ENCODE results near the gene CHL1.

CHL1 gene, protein sequence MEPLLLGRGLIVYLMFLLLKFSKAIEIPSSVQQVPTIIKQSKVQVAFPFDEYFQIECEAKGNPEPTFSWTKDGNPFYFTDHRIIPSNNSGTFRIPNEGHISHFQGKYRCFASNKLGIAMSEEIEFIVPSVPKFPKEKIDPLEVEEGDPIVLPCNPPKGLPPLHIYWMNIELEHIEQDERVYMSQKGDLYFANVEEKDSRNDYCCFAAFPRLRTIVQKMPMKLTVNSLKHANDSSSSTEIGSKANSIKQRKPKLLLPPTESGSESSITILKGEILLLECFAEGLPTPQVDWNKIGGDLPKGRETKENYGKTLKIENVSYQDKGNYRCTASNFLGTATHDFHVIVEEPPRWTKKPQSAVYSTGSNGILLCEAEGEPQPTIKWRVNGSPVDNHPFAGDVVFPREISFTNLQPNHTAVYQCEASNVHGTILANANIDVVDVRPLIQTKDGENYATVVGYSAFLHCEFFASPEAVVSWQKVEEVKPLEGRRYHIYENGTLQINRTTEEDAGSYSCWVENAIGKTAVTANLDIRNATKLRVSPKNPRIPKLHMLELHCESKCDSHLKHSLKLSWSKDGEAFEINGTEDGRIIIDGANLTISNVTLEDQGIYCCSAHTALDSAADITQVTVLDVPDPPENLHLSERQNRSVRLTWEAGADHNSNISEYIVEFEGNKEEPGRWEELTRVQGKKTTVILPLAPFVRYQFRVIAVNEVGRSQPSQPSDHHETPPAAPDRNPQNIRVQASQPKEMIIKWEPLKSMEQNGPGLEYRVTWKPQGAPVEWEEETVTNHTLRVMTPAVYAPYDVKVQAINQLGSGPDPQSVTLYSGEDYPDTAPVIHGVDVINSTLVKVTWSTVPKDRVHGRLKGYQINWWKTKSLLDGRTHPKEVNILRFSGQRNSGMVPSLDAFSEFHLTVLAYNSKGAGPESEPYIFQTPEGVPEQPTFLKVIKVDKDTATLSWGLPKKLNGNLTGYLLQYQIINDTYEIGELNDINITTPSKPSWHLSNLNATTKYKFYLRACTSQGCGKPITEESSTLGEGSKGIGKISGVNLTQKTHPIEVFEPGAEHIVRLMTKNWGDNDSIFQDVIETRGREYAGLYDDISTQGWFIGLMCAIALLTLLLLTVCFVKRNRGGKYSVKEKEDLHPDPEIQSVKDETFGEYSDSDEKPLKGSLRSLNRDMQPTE (N-terminal part only)

DNA sequence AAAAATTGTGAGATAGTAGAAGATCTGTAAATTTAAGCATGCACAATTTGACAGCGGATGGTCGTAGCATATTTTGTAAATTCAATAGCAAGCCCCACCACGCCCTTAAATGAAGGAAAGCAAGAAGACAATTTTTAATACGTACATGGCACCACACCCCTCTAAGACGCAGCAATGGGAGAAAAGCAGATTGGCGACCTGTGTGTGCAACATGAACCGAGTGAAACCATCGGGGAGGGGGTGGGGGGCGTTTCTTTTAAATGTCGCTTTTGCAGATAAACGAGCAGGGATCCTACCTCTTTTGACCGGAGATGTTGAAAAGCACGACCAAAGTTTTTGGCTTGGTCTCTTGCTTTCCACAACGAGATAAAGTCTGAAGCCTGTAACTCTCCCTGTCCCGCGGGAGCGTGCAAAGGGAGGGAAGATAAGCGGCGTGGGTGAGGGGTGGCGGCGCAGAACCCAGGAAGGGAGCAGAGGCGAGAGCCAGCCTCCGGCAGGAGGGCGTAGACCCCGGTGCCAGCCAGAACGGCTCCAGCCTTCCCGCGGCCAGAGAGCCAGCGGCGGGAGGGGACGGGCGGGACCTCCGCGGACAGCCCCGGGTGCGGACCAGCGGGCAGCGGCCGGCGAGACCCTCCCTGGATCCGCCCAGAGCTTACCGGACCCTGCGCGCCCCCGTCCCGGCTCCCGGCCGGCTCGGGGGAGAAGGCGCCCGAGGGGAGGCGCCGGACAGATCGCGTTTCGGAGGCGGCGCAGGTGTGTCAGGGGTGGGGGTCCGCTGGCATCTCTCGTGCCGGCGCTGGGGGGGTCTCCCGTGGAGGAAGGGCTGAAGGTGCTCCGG is at the start of gene CHL1:
Gene CHL1 (plus strand): TSS at position 453 of the 838 bp plus-strand sequence. CDS start 123,014 bp downstream, outside the sequence.
- TF ChIP-seq RAD21 (IDR thresholded peaks at IDR 0.05; ENCODE audit: low read depth) (no peak), CEBPB (IDR thresholded peaks at IDR 0.05) (no peak), EGR1 (IDR thresholded peaks at IDR 0.05) (no peak)
- TF ChIP-seq, protein P1, sequence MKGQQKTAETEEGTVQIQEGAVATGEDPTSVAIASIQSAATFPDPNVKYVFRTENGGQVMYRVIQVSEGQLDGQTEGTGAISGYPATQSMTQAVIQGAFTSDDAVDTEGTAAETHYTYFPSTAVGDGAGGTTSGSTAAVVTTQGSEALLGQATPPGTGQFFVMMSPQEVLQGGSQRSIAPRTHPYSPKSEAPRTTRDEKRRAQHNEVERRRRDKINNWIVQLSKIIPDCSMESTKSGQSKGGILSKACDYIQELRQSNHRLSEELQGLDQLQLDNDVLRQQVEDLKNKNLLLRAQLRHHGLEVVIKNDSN (IDR thresholded peaks at IDR 0.05): no peak

GRCh38 chr3:151614-152189 is 44.9 kb upstream of the CHL1 start:
- no peak for TF ChIP-seq EGR1 (IDR thresholded peaks at IDR 0.05)
- TF ChIP-seq CEBPB (IDR thresholded peaks at IDR 0.05): no peak
- TF ChIP-seq EP300 (IDR thresholded peaks at IDR 0.05; ENCODE audit: borderline replicate concordance): no peak
- no peak for TF ChIP-seq FOXM1 (IDR thresholded peaks at IDR 0.05; ENCODE audit: borderline replicate concordance, low read depth)
- TF ChIP-seq, protein P1 (IDR thresholded peaks at IDR 0.05): no peak
- TF ChIP-seq YY1 (IDR thresholded peaks at IDR 0.05; ENCODE audit: low read depth): no peak
- TF ChIP-seq NFIC (IDR thresholded peaks at IDR 0.05): no peak
- TF ChIP-seq, protein P2, sequence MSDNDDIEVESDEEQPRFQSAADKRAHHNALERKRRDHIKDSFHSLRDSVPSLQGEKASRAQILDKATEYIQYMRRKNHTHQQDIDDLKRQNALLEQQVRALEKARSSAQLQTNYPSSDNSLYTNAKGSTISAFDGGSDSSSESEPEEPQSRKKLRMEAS (IDR thresholded peaks at IDR 0.05): no peak
- TF ChIP-seq RAD21 (IDR thresholded peaks at IDR 0.05; ENCODE audit: low read depth): no peak
- TF ChIP-seq TCF12 (IDR thresholded peaks at IDR 0.05; ENCODE audit: low read depth): no peak
- TF ChIP-seq, protein P3, sequence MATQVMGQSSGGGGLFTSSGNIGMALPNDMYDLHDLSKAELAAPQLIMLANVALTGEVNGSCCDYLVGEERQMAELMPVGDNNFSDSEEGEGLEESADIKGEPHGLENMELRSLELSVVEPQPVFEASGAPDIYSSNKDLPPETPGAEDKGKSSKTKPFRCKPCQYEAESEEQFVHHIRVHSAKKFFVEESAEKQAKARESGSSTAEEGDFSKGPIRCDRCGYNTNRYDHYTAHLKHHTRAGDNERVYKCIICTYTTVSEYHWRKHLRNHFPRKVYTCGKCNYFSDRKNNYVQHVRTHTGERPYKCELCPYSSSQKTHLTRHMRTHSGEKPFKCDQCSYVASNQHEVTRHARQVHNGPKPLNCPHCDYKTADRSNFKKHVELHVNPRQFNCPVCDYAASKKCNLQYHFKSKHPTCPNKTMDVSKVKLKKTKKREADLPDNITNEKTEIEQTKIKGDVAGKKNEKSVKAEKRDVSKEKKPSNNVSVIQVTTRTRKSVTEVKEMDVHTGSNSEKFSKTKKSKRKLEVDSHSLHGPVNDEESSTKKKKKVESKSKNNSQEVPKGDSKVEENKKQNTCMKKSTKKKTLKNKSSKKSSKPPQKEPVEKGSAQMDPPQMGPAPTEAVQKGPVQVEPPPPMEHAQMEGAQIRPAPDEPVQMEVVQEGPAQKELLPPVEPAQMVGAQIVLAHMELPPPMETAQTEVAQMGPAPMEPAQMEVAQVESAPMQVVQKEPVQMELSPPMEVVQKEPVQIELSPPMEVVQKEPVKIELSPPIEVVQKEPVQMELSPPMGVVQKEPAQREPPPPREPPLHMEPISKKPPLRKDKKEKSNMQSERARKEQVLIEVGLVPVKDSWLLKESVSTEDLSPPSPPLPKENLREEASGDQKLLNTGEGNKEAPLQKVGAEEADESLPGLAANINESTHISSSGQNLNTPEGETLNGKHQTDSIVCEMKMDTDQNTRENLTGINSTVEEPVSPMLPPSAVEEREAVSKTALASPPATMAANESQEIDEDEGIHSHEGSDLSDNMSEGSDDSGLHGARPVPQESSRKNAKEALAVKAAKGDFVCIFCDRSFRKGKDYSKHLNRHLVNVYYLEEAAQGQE (IDR thresholded peaks at IDR 0.05; ENCODE audit: low read depth): no peak
- TF ChIP-seq TAF1 (IDR thresholded peaks at IDR 0.05; ENCODE audit: low read depth): no peak
- no peak for TF ChIP-seq ZBTB7A (IDR thresholded peaks at IDR 0.05; ENCODE audit: low read depth)
- no peak for TF ChIP-seq CREB1 (IDR thresholded peaks at IDR 0.05; ENCODE audit: low read depth)
- no peak for TF ChIP-seq TEAD4 (IDR thresholded peaks at IDR 0.05)

DNA sequence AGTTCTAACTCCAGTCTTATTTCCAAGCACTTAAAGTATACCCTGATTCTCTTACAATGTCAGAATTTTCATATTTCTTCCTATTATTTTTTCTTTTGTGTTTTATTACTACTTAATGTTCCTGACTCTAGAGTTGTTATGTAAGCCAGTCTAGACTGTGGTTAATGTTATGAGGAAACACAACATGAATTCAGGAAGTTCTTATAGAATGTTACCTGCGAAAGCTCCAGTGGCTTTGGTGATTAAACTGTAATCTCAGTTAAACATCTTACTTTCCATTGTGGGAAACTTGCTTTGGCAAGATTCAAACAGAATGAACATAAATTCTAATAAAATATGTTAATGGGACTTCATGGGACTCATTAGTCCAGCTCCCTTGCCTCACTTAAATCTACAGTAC is 36.6 kb upstream of the CHL1 start:
- TF ChIP-seq RAD21 (IDR thresholded peaks at IDR 0.05; ENCODE audit: low read depth) (no peak), YY1 (IDR thresholded peaks at IDR 0.05; ENCODE audit: low read depth) (no peak), EGR1 (IDR thresholded peaks at IDR 0.05) (no peak), CREB1 (IDR thresholded peaks at IDR 0.05; ENCODE audit: low read depth) (no peak), CEBPB (IDR thresholded peaks at IDR 0.05) (no peak), TEAD4 (IDR thresholded peaks at IDR 0.05) (no peak), ZBTB7A (IDR thresholded peaks at IDR 0.05; ENCODE audit: low read depth) (no peak), EP300 (IDR thresholded peaks at IDR 0.05; ENCODE audit: borderline replicate concordance) (no peak), NFIC (IDR thresholded peaks at IDR 0.05) (no peak), TAF1 (IDR thresholded peaks at IDR 0.05; ENCODE audit: low read depth) (no peak), FOXM1 (IDR thresholded peaks at IDR 0.05; ENCODE audit: borderline replicate concordance, low read depth) (no peak), TCF12 (IDR thresholded peaks at IDR 0.05; ENCODE audit: low read depth) (no peak)
- TF ChIP-seq, protein P3 (IDR thresholded peaks at IDR 0.05; ENCODE audit: low read depth): no peak
- TF ChIP-seq, protein P1 (IDR thresholded peaks at IDR 0.05): no peak
- TF ChIP-seq, protein P2 (IDR thresholded peaks at IDR 0.05): no peak

Measured in Ishikawa (cell line).